HepG2 (cell line): ENCODE results near the gene SH3D19. TPM values are rescaled to one million over a fixed set of nuclear protein-coding genes. Genes with fewer than 3 reads are reported as not detected.

Experiments used
- ARID2 ChIP-seq: sonication (generic); formaldehyde crosslinking; IDR thresholded peaks from 2 replicates; pipeline ENCODE4 v1.8.1; 2022; ENCODE audit warnings: mild to moderate bottlenecking, missing genetic modification reagents, borderline replicate concordance
- BRCA1 ChIP-seq: sonication (generic); formaldehyde crosslinking; IDR thresholded peaks from 2 replicates; pipeline ENCODE4 v1.4.0; 2020; ENCODE audit warnings: missing genetic modification reagents
- CREM ChIP-seq, 2 experiments: sonication (generic) in 1 of 2; formaldehyde crosslinking in 1 of 2; IDR thresholded peaks; 2 replicates each; pipeline versions ENCODE4 v1.4.0 to v1.6.1; 2016 to 2020; ENCODE audit warnings: antibody characterized with exemption in 1 of 2, mild to moderate bottlenecking in 1 of 2, missing genetic modification reagents in 1 of 2
- FLYWCH1 ChIP-seq: sonication (generic); formaldehyde crosslinking; IDR thresholded peaks from 2 replicates; pipeline ENCODE4 v1.8.1; 2023; ENCODE audit warnings: mild to moderate bottlenecking, missing genetic modification reagents
- IKZF1 ChIP-seq: fragments of 450-650 bp; IDR thresholded peaks from 2 replicates; pipeline ENCODE4 v1.7.1; 2016
- RXRA ChIP-seq: sonication (generic); formaldehyde crosslinking; IDR thresholded peaks from 2 replicates; pipeline ENCODE4 v1.5.1; 2020; ENCODE audit warnings: missing genetic modification reagents
- SIN3A ChIP-seq: IDR thresholded peaks from 2 replicates; pipeline ENCODE4 v1.6.1; 2011; ENCODE audit warnings: low read depth, mild to moderate bottlenecking, control low read depth, low read length, borderline replicate concordance
- TAF1 ChIP-seq: sonication (generic); formaldehyde crosslinking; IDR thresholded peaks from 2 replicates; pipeline ENCODE4 v1.4.0; 2020; ENCODE audit warnings: missing genetic modification reagents
- TBX2 ChIP-seq: sonication (generic); formaldehyde crosslinking; IDR thresholded peaks from 2 replicates; pipeline ENCODE4 v1.5.0; 2020; ENCODE audit warnings: missing genetic modification reagents, mild to moderate bottlenecking, borderline replicate concordance
- ZMAT3 ChIP-seq: sonication (generic); formaldehyde crosslinking; conservative IDR thresholded peaks from 2 replicates; pipeline ENCODE4 v1.7.0; 2021; ENCODE audit warnings: missing genetic modification reagents
- ZMAT5 ChIP-seq: sonication (generic); formaldehyde crosslinking; IDR thresholded peaks from 2 replicates; pipeline ENCODE4 v1.5.0; 2020; ENCODE audit warnings: mild to moderate bottlenecking, low read depth, missing genetic modification reagents, borderline replicate concordance
- ZNF138 ChIP-seq: sonication (generic); formaldehyde crosslinking; IDR thresholded peaks from 2 replicates; pipeline ENCODE4 v1.5.0; 2020; ENCODE audit warnings: mild to moderate bottlenecking, low read depth, missing genetic modification reagents
- ZNF724P ChIP-seq: sonication (generic); formaldehyde crosslinking; IDR thresholded peaks from 2 replicates; pipeline ENCODE4 v1.8.0; 2022; ENCODE audit warnings: missing genetic modification reagents, borderline replicate concordance
- ZNF83 ChIP-seq: sonication (generic); formaldehyde crosslinking; IDR thresholded peaks from 2 replicates; pipeline ENCODE4 v1.4.0; 2020; ENCODE audit warnings: missing genetic modification reagents, mild to moderate bottlenecking, borderline replicate concordance
- ZSCAN30 ChIP-seq: sonication (generic); formaldehyde crosslinking; IDR thresholded peaks from 2 replicates; pipeline ENCODE4 v1.5.0; 2020; ENCODE audit warnings: mild to moderate bottlenecking, missing genetic modification reagents
- polyA plus RNA-seq, 8 experiments: library from polyadenylated mRNA; depleted of rRNA in 3 of 8; stranded (reverse) in 7 of 8; unstranded in 1 of 8; fragments of >200 nt; fragmentation: Illumina TruSeq in 4 of 8; extraction: Trizol in 4 of 8; gene quantifications; 2 replicates each; pipeline versions ENCODE4 v1.2.1 to v1.2.3, GENCODE V29; 2011 to 2016; ENCODE audit warnings: low read depth in 4 of 8, missing spikeins in 1 of 8, mixed read lengths in 1 of 8; ENCODE audit not compliant: insufficient read depth in 1 of 8
- total RNA-seq, 5 experiments: library from RNA; depleted of rRNA; stranded (reverse); fragments of >200 nt; fragmentation: Illumina TruSeq; extraction: Trizol; gene quantifications; 2 replicates each; pipeline ENCODE4 v1.2.3, GENCODE V29; 2016; ENCODE audit warnings: low read depth in 1 of 5
- TF ChIP-seq, protein P1 (sequence below), 2 experiments: sonication (generic) in 1 of 2; formaldehyde crosslinking in 1 of 2; IDR thresholded peaks; 2 replicates each; pipeline versions ENCODE4 v1.6.1 to v1.9.0; 2014 to 2022; ENCODE audit warnings: antibody characterized with exemption in 1 of 2, borderline replicate concordance in 1 of 2, inconsistent platforms in 1 of 2, low read depth in 1 of 2, missing genetic modification reagents in 1 of 2
- TF ChIP-seq, protein P2 (sequence below): sonication (generic); formaldehyde crosslinking; IDR thresholded peaks from 2 replicates; pipeline ENCODE4 v1.8.0; 2022; ENCODE audit warnings: missing genetic modification reagents, mild to moderate bottlenecking, moderate library complexity, borderline replicate concordance
- TF ChIP-seq, protein P3 (sequence below): sonication (generic); formaldehyde crosslinking; IDR thresholded peaks from 2 replicates; pipeline ENCODE4 v1.5.1; 2020; ENCODE audit warnings: missing genetic modification reagents, mild to moderate bottlenecking, borderline replicate concordance

Gene SH3D19
- total and polyA plus RNA-seq, 2 of the 13 experiments (the other 11 are each of a cell fraction or from before 2014, with no cell fraction given) = 31.2 to 38.0 TPM

DNA sequence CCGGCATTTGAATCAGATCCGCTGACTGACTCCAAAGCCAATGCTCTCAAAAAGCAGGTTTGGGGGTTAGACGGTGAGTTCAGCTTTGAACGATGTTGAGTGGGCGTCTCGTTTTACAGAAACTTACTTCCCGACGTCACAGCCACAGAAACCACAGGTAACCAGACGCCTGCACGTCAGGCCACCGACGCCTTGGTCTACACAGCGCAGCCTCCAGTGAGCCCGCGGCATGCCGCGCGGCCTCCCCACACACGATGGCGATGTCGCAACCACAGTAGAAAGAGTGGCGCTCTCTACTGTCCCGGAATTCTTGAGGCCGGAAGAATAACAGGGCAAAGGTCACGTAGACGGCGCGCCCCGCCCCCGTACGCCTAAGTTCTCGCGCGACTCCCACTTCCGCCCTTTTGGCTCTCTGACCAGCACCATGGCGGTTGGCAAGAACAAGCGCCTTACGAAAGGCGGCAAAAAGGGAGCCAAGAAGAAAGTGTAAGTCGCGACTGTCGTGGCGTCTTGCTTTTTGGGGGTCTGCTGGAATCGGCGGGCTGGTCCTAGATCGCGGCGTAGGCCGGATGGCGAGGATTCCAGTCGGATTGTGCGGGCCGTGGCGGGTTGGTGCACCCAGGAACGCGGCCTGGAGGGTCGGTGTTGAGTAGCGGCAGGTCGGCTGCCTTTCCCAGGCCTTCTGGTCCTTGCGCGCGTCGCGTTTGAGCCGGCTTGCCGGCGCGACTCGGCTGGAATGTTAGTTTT is 226.0 kb downstream of the SH3D19 start, which contains the start of gene RPS3A (continued):
- TF ChIP-seq ZMAT5 (CRISPR knock-in tag) (no peak), CREM (IDR thresholded peaks at IDR 0.05) (peak; percentile 93), CREM (CRISPR knock-in tag; IDR thresholded peaks at IDR 0.05) (no peak), ZNF83 (CRISPR knock-in tag) (peak; percentile 88; the same call in 1 of the 2 replicates), RXRA (CRISPR knock-in tag) (peak; percentile 90), IKZF1 (no peak), SIN3A (peak; percentile 77; the same call in 1 of the 2 replicates), ZNF724P (CRISPR knock-in tag) (no peak), ARID2 (CRISPR knock-in tag) (peak; percentile 99), ZSCAN30 (CRISPR knock-in tag) (no peak), ZMAT3 (CRISPR knock-in tag) (peak; percentile 89), FLYWCH1 (CRISPR knock-in tag) (peak; percentile 93; the same call in 1 of the 2 replicates), BRCA1 (CRISPR knock-in tag) (peak; percentile 95), ZNF138 (CRISPR knock-in tag) (peak; percentile 74; the same call in 1 of the 2 replicates), TAF1 (CRISPR knock-in tag) (peak; percentile 100), TBX2 (CRISPR knock-in tag) (peak; percentile 95)
- TF ChIP-seq, protein P1, sequence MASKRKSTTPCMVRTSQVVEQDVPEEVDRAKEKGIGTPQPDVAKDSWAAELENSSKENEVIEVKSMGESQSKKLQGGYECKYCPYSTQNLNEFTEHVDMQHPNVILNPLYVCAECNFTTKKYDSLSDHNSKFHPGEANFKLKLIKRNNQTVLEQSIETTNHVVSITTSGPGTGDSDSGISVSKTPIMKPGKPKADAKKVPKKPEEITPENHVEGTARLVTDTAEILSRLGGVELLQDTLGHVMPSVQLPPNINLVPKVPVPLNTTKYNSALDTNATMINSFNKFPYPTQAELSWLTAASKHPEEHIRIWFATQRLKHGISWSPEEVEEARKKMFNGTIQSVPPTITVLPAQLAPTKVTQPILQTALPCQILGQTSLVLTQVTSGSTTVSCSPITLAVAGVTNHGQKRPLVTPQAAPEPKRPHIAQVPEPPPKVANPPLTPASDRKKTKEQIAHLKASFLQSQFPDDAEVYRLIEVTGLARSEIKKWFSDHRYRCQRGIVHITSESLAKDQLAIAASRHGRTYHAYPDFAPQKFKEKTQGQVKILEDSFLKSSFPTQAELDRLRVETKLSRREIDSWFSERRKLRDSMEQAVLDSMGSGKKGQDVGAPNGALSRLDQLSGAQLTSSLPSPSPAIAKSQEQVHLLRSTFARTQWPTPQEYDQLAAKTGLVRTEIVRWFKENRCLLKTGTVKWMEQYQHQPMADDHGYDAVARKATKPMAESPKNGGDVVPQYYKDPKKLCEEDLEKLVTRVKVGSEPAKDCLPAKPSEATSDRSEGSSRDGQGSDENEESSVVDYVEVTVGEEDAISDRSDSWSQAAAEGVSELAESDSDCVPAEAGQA (IDR thresholded peaks at IDR 0.05; ENCODE audit: low read depth) = peak; percentile 82; the same call in 1 of the 2 replicates
- TF ChIP-seq, protein P1 (CRISPR knock-in tag; IDR thresholded peaks at IDR 0.05; ENCODE audit: borderline replicate concordance) = 0 out of 2 replicates have a peak, but pooled peaks have one; percentile 78
- TF ChIP-seq, protein P2, sequence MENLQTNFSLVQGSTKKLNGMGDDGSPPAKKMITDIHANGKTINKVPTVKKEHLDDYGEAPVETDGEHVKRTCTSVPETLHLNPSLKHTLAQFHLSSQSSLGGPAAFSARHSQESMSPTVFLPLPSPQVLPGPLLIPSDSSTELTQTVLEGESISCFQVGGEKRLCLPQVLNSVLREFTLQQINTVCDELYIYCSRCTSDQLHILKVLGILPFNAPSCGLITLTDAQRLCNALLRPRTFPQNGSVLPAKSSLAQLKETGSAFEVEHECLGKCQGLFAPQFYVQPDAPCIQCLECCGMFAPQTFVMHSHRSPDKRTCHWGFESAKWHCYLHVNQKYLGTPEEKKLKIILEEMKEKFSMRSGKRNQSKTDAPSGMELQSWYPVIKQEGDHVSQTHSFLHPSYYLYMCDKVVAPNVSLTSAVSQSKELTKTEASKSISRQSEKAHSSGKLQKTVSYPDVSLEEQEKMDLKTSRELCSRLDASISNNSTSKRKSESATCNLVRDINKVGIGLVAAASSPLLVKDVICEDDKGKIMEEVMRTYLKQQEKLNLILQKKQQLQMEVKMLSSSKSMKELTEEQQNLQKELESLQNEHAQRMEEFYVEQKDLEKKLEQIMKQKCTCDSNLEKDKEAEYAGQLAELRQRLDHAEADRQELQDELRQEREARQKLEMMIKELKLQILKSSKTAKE = peak; percentile 55; the same call in 1 of the 2 replicates
- TF ChIP-seq, protein P3, sequence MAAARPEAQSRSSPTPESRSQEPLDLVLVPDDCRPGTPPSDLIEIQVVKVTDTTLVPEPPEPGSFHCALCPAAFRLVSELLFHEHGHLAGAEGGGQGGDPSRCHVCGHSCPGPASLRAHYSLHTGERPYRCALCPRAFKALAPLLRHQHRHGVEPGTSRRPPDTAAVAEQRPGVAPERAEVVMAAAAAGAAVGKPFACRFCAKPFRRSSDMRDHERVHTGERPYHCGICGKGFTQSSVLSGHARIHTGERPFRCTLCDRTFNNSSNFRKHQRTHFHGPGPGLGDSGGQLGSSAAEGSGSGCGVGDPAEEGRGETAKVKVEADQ (CRISPR knock-in tag) = peak; percentile 85; the same call in 1 of the 2 replicates
